WTC11 (cell line): ENCODE data around the gene RPS28. TPM values are rescaled to one million over a fixed set of nuclear protein-coding genes. Genes with fewer than 3 reads are reported as not detected.
"Not testable (repeated sequence)": the region's sequence is repeated elsewhere in the genome, so short reads cannot be mapped to it uniquely, and the experiment has no call there.

Experiments
- ATAC-seq: fragments of 200-7000 bp; cut with Tn5 transposase; 2 replicates; pipeline ENCODE4 v1.10.0; 2021; ENCODE audit warnings: mild to moderate bottlenecking, moderate library complexity
- CTCF ChIA-PET: fragments of 300-600 bp; sonication (Branson Sonifier 250); formaldehyde crosslinking; loops from one replicate; lab custom pipeline; 2021; ENCODE audit warnings: antibody characterized with exemption; lab: Charles Lee
- POLR2A ChIA-PET: fragments of 350-600 bp; sonication (Branson Sonifier 250); formaldehyde crosslinking; loops from one replicate; lab custom pipeline; 2021; ENCODE audit warnings: antibody characterized with exemption; lab: Charles Lee
- DNase-seq: peaks from one replicate; pipeline ENCODE4 v3.0.0; 2021; ENCODE audit warnings: low spot score
- H3K27ac Mint-ChIP-seq: 2 replicates; pipeline ENCODE4 v1.8.0; 2021; ENCODE audit warnings: mixed read lengths
- H3K27me3 Mint-ChIP-seq: 2 replicates; pipeline ENCODE4 v1.8.0; 2021; ENCODE audit warnings: low read depth, mild to moderate bottlenecking, moderate library complexity, mixed read lengths
- H3K36me3 Mint-ChIP-seq: 2 replicates; pipeline ENCODE4 v1.8.0; 2021; ENCODE audit warnings: mixed read lengths
- H3K4me1 Mint-ChIP-seq: 2 replicates; pipeline ENCODE4 v1.8.0; 2022; ENCODE audit warnings: mixed read lengths
- H3K4me3 Mint-ChIP-seq: 2 replicates; pipeline ENCODE4 v1.8.0; 2021; ENCODE audit warnings: mild to moderate bottlenecking, moderate library complexity, mixed read lengths
- H3K9me3 Mint-ChIP-seq: 2 replicates; pipeline ENCODE4 v1.8.0; 2021; ENCODE audit warnings: mixed read lengths
- CREM ChIP-seq: sonication (generic); formaldehyde crosslinking; IDR thresholded peaks from 2 replicates; pipeline ENCODE4 v1.8.1; 2022; ENCODE audit warnings: mild to moderate bottlenecking, missing genetic modification reagents, moderate library complexity
- E2F5 ChIP-seq: sonication (generic); formaldehyde crosslinking; IDR thresholded peaks from 2 replicates; pipeline ENCODE4 v1.8.1; 2022; ENCODE audit warnings: mild to moderate bottlenecking, moderate library complexity, missing genetic modification reagents
- ERG ChIP-seq: fragments of 250-450 bp; sonication (Bioruptor Pico); IDR thresholded peaks from 2 replicates; pipeline ENCODE4 v1.8.0; 2021; ENCODE audit warnings: mild to moderate bottlenecking
- ETV6 ChIP-seq: sonication (generic); formaldehyde crosslinking; IDR thresholded peaks from 2 replicates; pipeline ENCODE4 v1.8.1; 2022; ENCODE audit warnings: mild to moderate bottlenecking, missing genetic modification reagents
- FOXP1 ChIP-seq: sonication (generic); formaldehyde crosslinking; IDR thresholded peaks from 2 replicates; pipeline ENCODE4 v1.8.0; 2022; ENCODE audit warnings: missing genetic modification reagents, mild to moderate bottlenecking, moderate library complexity, borderline replicate concordance
- FOXP4 ChIP-seq: sonication (generic); formaldehyde crosslinking; IDR thresholded peaks from 2 replicates; pipeline ENCODE4 v1.8.0; 2022; ENCODE audit warnings: mild to moderate bottlenecking, missing genetic modification reagents
- GABPB1 ChIP-seq: sonication (generic); formaldehyde crosslinking; IDR thresholded peaks from 2 replicates; pipeline ENCODE4 v1.8.1; 2023; ENCODE audit warnings: mild to moderate bottlenecking, missing genetic modification reagents
- NR2C2 ChIP-seq: sonication (generic); formaldehyde crosslinking; IDR thresholded peaks from 2 replicates; pipeline ENCODE4 v1.8.0; 2022; ENCODE audit warnings: mild to moderate bottlenecking, missing genetic modification reagents
- PREB ChIP-seq: sonication (generic); formaldehyde crosslinking; IDR thresholded peaks from 2 replicates; pipeline ENCODE4 v1.8.1; 2022; ENCODE audit warnings: mild to moderate bottlenecking, missing genetic modification reagents, moderate library complexity, borderline replicate concordance
- SP1 ChIP-seq: sonication (generic); formaldehyde crosslinking; conservative IDR thresholded peaks from 2 replicates; pipeline ENCODE4 v1.8.1; 2022; ENCODE audit warnings: missing genetic modification reagents
- USF1 ChIP-seq: sonication (generic); formaldehyde crosslinking; IDR thresholded peaks from 2 replicates; pipeline ENCODE4 v1.8.0; 2022; ENCODE audit warnings: mild to moderate bottlenecking, missing genetic modification reagents
- ZBTB21 ChIP-seq: sonication (generic); formaldehyde crosslinking; IDR thresholded peaks from 2 replicates; pipeline ENCODE4 v1.8.1; 2023; ENCODE audit warnings: mild to moderate bottlenecking, missing genetic modification reagents, borderline replicate concordance
- ZNF219 ChIP-seq: sonication (generic); formaldehyde crosslinking; IDR thresholded peaks from 2 replicates; pipeline ENCODE4 v1.8.0; 2023; ENCODE audit warnings: missing genetic modification reagents, mild to moderate bottlenecking, borderline replicate concordance
- ZNF232 ChIP-seq: sonication (generic); formaldehyde crosslinking; IDR thresholded peaks from 2 replicates; pipeline ENCODE4 v1.8.0; 2022; ENCODE audit warnings: mild to moderate bottlenecking, missing genetic modification reagents
- total RNA-seq: library from RNA; stranded (reverse); gene quantifications from 3 replicates; pipeline ENCODE4 v1.2.3, GENCODE V29; 2021
- TF ChIP-seq, protein P1 (sequence below): sonication (generic); formaldehyde crosslinking; IDR thresholded peaks from 2 replicates; pipeline ENCODE4 v1.8.1; 2023; ENCODE audit warnings: mild to moderate bottlenecking, moderate library complexity, missing genetic modification reagents

RPS28 gene
- total RNA-seq, 1 experiment from 2014 or later, result 2,082 TPM

DNA sequence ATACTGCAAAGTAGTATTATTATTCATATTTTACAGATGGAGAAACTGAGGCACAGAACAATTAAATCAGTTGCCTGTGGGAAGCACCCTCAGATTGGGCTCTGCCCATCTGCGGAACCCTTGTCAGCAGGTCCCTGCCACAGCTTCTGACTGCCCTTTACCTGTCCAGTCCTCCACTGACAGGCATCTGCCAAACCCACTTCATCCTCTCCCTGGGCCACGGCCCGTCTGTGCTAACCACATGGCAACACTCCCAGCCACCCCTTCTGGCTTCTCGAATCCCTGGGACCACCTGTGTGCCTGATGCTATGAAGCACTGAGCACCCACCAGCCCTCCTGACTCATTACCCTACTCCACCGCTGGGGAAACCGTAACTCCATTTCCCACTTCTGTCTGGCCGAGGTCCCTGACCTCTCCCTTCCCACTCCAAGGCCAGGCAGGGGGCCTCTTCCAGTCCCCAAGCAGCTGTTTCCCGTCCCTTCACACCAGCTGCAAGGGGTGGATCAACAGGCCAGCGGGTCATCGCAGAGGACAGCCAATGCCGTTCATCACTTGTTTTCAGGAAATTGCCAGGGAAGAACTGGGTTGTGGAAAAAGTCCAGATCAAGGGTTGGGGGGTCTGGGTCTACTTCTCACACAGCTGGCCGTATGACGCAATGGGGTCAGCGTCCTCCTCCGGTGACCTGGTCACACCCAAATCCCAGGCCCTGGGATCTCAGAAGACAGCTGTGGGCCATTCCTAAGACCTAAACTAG lies 19.2 kb downstream of the RPS28 start:
- Mint-ChIP-seq H3K36me3 (no peaks in the 10 kb centered on the region), H3K4me1 (peaks cover 23% of the 10 kb centered on the region), H3K27me3 (peaks cover 61% of the 10 kb centered on the region), H3K9me3 (no peaks in the 10 kb centered on the region), H3K4me3 (no peak overlapping the region), H3K27ac (no peak overlapping the region)
- peak; percentile 39 for DNase-seq
- TF ChIP-seq ZNF232 (no peak), ERG (no peak), ZNF219 (CRISPR knock-in tag) (no peak), NR2C2 (CRISPR knock-in tag) (no peak), GABPB1 (CRISPR knock-in tag) (0 out of 2 replicates have a peak, but pooled peaks have one; percentile 44)
- CTCF ChIA-PET, result interaction anchor here (1.0 to 4.8 kb wide), 3 partner anchors 13 to 104 kb away, joined by 3 to 39 read pairs (median 3); partner anchors contain the start of gene HNRNPM
- peak; percentile 12 for ATAC-seq
- POLR2A ChIA-PET, result interaction anchor here (0.6 to 1.3 kb wide), 2 partner anchors 173 to 241 kb away, joined by 3 read pairs; partner anchors contain the start of gene ZNF414

DNA sequence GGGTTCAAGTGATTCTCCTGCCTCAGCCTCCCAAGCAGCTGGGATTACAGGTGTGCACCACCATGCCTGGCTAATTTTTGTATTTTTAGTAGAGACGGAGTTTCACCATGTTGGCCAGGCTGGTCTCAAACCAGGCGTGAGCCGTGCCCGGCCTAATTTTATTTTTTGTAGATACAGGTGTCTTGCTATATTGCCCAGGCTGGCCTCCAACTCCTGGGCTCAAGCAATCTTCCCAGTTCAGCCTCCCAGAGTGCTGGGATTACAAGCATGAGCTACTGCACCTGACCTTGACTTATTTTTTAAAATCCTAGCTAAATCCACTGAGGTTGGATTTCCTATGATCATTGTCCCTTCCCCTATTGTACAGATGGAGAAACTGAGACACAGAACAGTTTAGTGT lies 20.2 kb downstream of the RPS28 start:
- POLR2A ChIA-PET, result interaction anchor here (0.6 to 1.3 kb wide), 2 partner anchors 114 to 172 kb away, joined by 3 to 6 read pairs; partner anchors contain the start of gene ZNF414
- H3K9me3 Mint-ChIP-seq, H3K27ac Mint-ChIP-seq, DNase-seq, H3K36me3 Mint-ChIP-seq, ATAC-seq: not testable (repeated sequence)
- peaks cover 52% of the 10 kb centered on the region for H3K27me3 Mint-ChIP-seq
- peak overlapping the region; percentile 64 for H3K4me3 Mint-ChIP-seq
- CTCF ChIA-PET, result interaction anchor here (0.7 to 4.8 kb wide), 4 partner anchors 12 to 240 kb away, joined by 3 to 39 read pairs (median 4); no protein-coding TSS in a partner anchor
- peaks cover 19% of the 10 kb centered on the region for H3K4me1 Mint-ChIP-seq

GRCh38 chr19:8342316-8342683 lies 21.0 kb downstream of the RPS28 start:
- no peaks in the 10 kb centered on the region for H3K36me3 Mint-ChIP-seq
- no peak for ATAC-seq
- CTCF ChIA-PET, result interaction anchor here (0.6 to 4.8 kb wide), 9 partner anchors 8 to 300 kb away, joined by 3 to 39 read pairs (median 3); partner anchors contain the start of gene MARCHF2
- H3K9me3 Mint-ChIP-seq, result no peaks in the 10 kb centered on the region
- H3K27me3 Mint-ChIP-seq, result peaks cover 44% of the 10 kb centered on the region
- TF ChIP-seq NR2C2 (CRISPR knock-in tag), result no peak
- no peak for TF ChIP-seq ERG
- TF ChIP-seq ZBTB21 (CRISPR knock-in tag), result no peak
- no peak for TF ChIP-seq CREM (CRISPR knock-in tag)
- no peak for TF ChIP-seq USF1 (CRISPR knock-in tag)
- TF ChIP-seq PREB (CRISPR knock-in tag), result no peak
- no peak for TF ChIP-seq ETV6
- TF ChIP-seq, all 79 proteins: peak for 0
- Mint-ChIP-seq H3K4me3 (peak overlapping the region; percentile 64), H3K4me1 (peaks cover 21% of the 10 kb centered on the region), H3K27ac (no peak overlapping the region)
- DNase-seq, result no peak
- POLR2A ChIA-PET, result no interaction called here

GRCh38 chr19:8342684-8343482 lies 21.6 kb downstream of the RPS28 start, which contains the start of gene KANK3:
KANK3 (minus strand) TSS chr19:8343262; CDS start chr19:8337828, 5,434 bp downstream.
- H3K4me3 Mint-ChIP-seq, result peak within 1 kb of the TSS; percentile 64
- DNase-seq, result peak; percentile 99
- H3K27ac Mint-ChIP-seq, result no peak within 1 kb of the TSS; the same call in 1 of the 2 replicates
- ChIA-PET POLR2A (no interaction called here), CTCF (interaction anchor here (0.7 to 4.8 kb wide), 10 partner anchors 9 to 299 kb away, joined by 3 to 39 read pairs (median 4); partner anchors contain the start of gene MARCHF2)
- H3K36me3 Mint-ChIP-seq, result no peaks in the 10 kb centered on the region
- no peaks in the 10 kb centered on the region for H3K9me3 Mint-ChIP-seq
- peaks cover 38% of the 10 kb centered on the region for H3K27me3 Mint-ChIP-seq
- peak; percentile 98 for ATAC-seq
- H3K4me1 Mint-ChIP-seq, result peaks cover 22% of the 10 kb centered on the region
- 0 out of 2 replicates have a peak, but pooled peaks have one; percentile 13 for TF ChIP-seq E2F5
- TF ChIP-seq FOXP1 (CRISPR knock-in tag), result 0 out of 2 replicates have a peak, but pooled peaks have one; percentile 59
- peak; percentile 90 for TF ChIP-seq SP1 (CRISPR knock-in tag)
- TF ChIP-seq, protein P1, sequence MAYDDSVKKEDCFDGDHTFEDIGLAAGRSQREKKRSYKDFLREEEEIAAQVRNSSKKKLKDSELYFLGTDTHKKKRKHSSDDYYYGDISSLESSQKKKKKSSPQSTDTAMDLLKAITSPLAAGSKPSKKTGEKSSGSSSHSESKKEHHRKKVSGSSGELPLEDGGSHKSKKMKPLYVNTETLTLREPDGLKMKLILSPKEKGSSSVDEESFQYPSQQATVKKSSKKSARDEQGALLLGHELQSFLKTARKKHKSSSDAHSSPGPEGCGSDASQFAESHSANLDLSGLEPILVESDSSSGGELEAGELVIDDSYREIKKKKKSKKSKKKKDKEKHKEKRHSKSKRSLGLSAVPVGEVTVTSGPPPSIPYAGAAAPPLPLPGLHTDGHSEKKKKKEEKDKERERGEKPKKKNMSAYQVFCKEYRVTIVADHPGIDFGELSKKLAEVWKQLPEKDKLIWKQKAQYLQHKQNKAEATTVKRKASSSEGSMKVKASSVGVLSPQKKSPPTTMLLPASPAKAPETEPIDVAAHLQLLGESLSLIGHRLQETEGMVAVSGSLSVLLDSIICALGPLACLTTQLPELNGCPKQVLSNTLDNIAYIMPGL, result peak; percentile 44; the same call in 1 of the 2 replicates
- 0 out of 2 replicates have a peak, but pooled peaks have one; percentile 52 for TF ChIP-seq FOXP4
